HL-60 (cell line): Measurements from ENCODE around the gene SYT9.

Source experiments
- DNase-seq, 2 experiments: peaks; one replicate each; pipeline ENCODE4 v3.0.0-alpha.2; 2010 to 2020; ENCODE audit warnings: low read depth in 1 of 2, low spot score in 1 of 2
- H3K27ac ChIP-seq: fragments of 250-450 bp; sonication (Bioruptor Pico); replicated peaks from 2 replicates; pipeline ENCODE4 v1.5.1; 2020; ENCODE audit warnings: mild to moderate bottlenecking, moderate library complexity
- H3K27me3 ChIP-seq: fragments of 250-450 bp; sonication (Bioruptor Pico); 2 replicates; pipeline ENCODE4 v1.5.1; 2021; ENCODE audit warnings: mild to moderate bottlenecking, moderate library complexity; ENCODE audit not compliant: insufficient read depth, poor library complexity, severe bottlenecking
- H3K4me3 ChIP-seq: replicated peaks from 2 replicates; pipeline ENCODE4 v1.5.1; 2011; ENCODE audit warnings: mild to moderate bottlenecking, control low read depth, low read length; ENCODE audit not compliant: insufficient read depth
- CTCF ChIP-seq: IDR thresholded peaks from one replicate; pipeline ENCODE4 v1.5.1; 2011; ENCODE audit warnings: low read length, control low read depth, inconsistent platforms; ENCODE audit not compliant: insufficient read depth
- GABPA ChIP-seq: IDR thresholded peaks from 2 replicates; pipeline ENCODE4 v1.6.1; 2012; ENCODE audit warnings: low read depth
- POLR2AphosphoS5 ChIP-seq: IDR thresholded peaks from 2 replicates; pipeline ENCODE4 v1.6.1; 2012; ENCODE audit warnings: low read depth
- REST ChIP-seq: IDR thresholded peaks from 2 replicates; pipeline ENCODE4 v1.6.1; 2012; ENCODE audit warnings: low read depth; ENCODE audit not compliant: insufficient replicate concordance
- SPI1 ChIP-seq: IDR thresholded peaks from 2 replicates; pipeline ENCODE4 v1.6.1; 2012; ENCODE audit warnings: low read depth, mild to moderate bottlenecking, borderline replicate concordance

Gene SYT9

GRCh38 chr11:7246179-7246578 lies 5.5 kb upstream of the SYT9 start:
- peaks cover 10% of the 10 kb centered on the region for H3K27me3 ChIP-seq
- no peak overlapping the region for H3K27ac ChIP-seq
- no peak overlapping the region for H3K4me3 ChIP-seq
- DNase-seq = no peak
- TF ChIP-seq SPI1 (no peak), POLR2AphosphoS5 (no peak), REST (no peak), CTCF (no peak), GABPA (no peak)

- H3K4me3 ChIP-seq = no peak overlapping the region
- H3K27ac ChIP-seq = no peak overlapping the region
- peaks cover 28% of the 10 kb centered on the region for H3K27me3 ChIP-seq
- no peak for DNase-seq
- TF ChIP-seq REST (no peak), CTCF (no peak), GABPA (no peak), POLR2AphosphoS5 (no peak), SPI1 (no peak)
These were observed 1.5 kb upstream of the SYT9 start for GRCh38 chr11:7250166-7250565.

GRCh38 chr11:7251487-7251835 lies 243 bp upstream of the SYT9 start:
- peaks cover 31% of the 10 kb centered on the region for H3K27me3 ChIP-seq
- no peak overlapping the region for H3K4me3 ChIP-seq
- H3K27ac ChIP-seq = no peak overlapping the region
- DNase-seq = no peak
- no peak for TF ChIP-seq SPI1

- Histone ChIP-seq H3K27ac (no peak overlapping the region), H3K4me3 (no peak overlapping the region), H3K27me3 (peaks cover 35% of the 10 kb centered on the region)
- DNase-seq = no peak
- no peak for TF ChIP-seq POLR2AphosphoS5
- TF ChIP-seq REST = no peak
- no peak for TF ChIP-seq GABPA
- TF ChIP-seq CTCF = no peak
- TF ChIP-seq SPI1 = no peak
These were observed 1.0 kb downstream of the SYT9 start for GRCh38 chr11:7252683-7253213.
